Measurements from ENCODE around the gene CSTB. TPM values are rescaled to one million over a fixed set of nuclear protein-coding genes. Genes with fewer than 3 reads are reported as not detected.
A peak's percentile ranks its signal among the peaks of the same experiment; 100 is the strongest.

Gene CSTB
- total RNA-seq, 1 donor from 2014 or later = 32.7 TPM

DNA sequence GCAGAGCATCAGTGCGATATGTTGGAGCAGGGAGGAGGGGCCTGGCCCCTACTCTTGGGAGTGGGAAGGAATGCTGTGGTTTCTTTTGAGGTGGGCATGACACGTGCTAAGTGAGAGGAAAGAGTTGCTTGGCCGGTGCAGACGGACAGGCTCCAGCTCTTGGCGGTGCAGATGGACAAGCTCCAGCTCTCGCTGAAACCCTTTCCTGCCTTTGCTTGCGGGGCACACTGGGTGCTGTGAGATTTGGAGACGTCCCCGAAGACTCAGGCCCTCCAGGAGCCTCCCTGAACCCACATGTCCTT, 41.2 kb downstream of the CSTB start:
- H3K4me3 Mint-ChIP-seq (ENCODE audit: unreplicated experiment) = peak overlapping the region; percentile 34
- TF ChIP-seq CTCF (IDR thresholded peaks at IDR 0.05; ENCODE audit: partially characterized antibody, unreplicated experiment) = no peak
- H3K36me3 Mint-ChIP-seq (ENCODE audit: unreplicated experiment) = no peaks in the 10 kb centered on the region
- H3K27me3 Mint-ChIP-seq (ENCODE audit: unreplicated experiment) = peaks cover 3% of the 10 kb centered on the region
- no peak for DNase-seq
- peaks cover 21% of the 10 kb centered on the region for H3K4me1 Mint-ChIP-seq (ENCODE audit: low read depth, unreplicated experiment)
- no peak overlapping the region for H3K27ac Mint-ChIP-seq (ENCODE audit: unreplicated experiment)
- peaks cover 8% of the 10 kb centered on the region for H3K9me3 Mint-ChIP-seq (ENCODE audit: unreplicated experiment)

DNA sequence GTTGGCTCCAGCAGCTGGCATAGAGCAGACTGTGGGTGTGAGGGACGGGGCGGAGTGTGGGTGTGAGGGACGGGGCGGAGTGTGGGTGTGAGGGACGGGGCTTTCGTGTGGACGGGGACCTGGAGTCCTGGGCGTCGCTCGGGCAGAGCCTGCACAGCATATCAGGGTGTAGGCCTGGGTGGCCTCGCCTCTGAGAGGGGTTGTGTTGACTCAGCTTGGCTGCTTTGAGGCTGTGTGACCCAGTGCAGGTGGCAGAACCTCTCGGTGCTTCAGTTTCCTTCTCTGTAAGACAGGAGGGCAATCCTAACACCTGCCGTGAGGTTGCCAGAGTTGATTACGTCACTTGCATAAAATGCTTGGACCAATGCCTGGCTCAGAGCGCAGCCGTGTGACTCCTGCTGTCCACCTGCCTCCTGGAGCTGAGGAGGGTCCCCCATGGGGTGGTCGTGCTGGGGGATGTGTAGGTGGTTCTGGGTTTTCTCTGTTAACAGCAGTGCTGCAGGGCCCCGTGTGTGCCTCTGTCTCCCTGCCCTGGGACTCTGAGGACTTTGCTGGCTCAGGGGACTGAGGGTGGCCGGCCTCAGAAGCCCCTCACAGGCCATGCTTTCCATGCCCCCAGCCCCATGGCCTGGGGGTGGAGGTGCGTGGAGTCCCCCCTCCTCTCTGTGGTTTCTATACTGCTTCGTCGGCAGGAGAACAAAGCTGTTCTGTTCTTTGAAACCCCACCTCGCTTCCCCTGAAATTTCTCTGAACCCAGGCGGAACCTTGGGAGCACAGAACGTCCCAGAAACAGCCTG, 41.8 kb downstream of the CSTB start:
- no peak for DNase-seq
- Mint-ChIP-seq H3K4me1 (ENCODE audit: low read depth, unreplicated experiment) (peaks cover 21% of the 10 kb centered on the region), H3K36me3 (ENCODE audit: unreplicated experiment) (no peaks in the 10 kb centered on the region), H3K27ac (ENCODE audit: unreplicated experiment) (peak overlapping the region; percentile 70), H3K9me3 (ENCODE audit: unreplicated experiment) (peaks cover 10% of the 10 kb centered on the region), H3K27me3 (ENCODE audit: unreplicated experiment) (peaks cover 4% of the 10 kb centered on the region), H3K4me3 (ENCODE audit: unreplicated experiment) (peak overlapping the region; percentile 34)
- TF ChIP-seq CTCF (IDR thresholded peaks at IDR 0.05; ENCODE audit: partially characterized antibody, unreplicated experiment) = no peak

DNA sequence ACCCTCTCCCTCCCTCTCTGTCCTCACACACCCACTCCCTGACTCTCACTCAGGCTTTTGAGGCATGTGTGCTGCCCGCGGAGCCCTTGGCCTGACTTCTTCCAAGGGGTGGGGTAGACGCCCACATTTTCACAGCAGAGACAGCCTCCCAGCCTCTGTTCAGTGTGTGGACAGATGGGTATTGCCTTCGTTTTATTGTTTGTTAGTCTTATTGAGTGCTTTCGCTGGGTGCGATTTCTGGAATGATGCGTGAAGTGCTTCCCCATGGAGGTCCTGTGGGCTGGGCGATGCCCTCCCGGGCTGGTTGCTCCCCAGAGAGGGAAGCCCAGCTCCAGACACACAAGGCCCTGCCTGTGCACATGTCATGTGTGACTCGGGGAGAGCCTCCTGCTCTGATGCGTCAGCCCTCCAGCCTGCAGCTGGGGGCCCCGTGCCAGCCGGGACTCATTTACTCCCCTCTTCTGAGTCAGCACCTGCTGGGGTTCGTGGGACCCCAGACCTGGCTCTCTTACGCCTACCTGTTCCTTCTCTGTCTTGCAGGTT, 42.5 kb downstream of the CSTB start:
- Mint-ChIP-seq H3K27ac (ENCODE audit: unreplicated experiment) (peak overlapping the region; percentile 24), H3K9me3 (ENCODE audit: unreplicated experiment) (peaks cover 9% of the 10 kb centered on the region), H3K36me3 (ENCODE audit: unreplicated experiment) (no peaks in the 10 kb centered on the region), H3K4me1 (ENCODE audit: low read depth, unreplicated experiment) (peaks cover 21% of the 10 kb centered on the region), H3K4me3 (ENCODE audit: unreplicated experiment) (no peak overlapping the region), H3K27me3 (ENCODE audit: unreplicated experiment) (peaks cover 5% of the 10 kb centered on the region)
- no peak for TF ChIP-seq CTCF (IDR thresholded peaks at IDR 0.05; ENCODE audit: partially characterized antibody, unreplicated experiment)
- no peak for DNase-seq

- no peak for TF ChIP-seq CTCF (IDR thresholded peaks at IDR 0.05; ENCODE audit: partially characterized antibody, unreplicated experiment)
- no peak overlapping the region for H3K4me3 Mint-ChIP-seq (ENCODE audit: unreplicated experiment)
Observed at GRCh38 chr21:43733060-43733459, 43.0 kb downstream of the CSTB start.

More at GRCh38 chr21:43733060-43733459, 43.0 kb downstream of the CSTB start:
- H3K27me3 Mint-ChIP-seq (ENCODE audit: unreplicated experiment) = peaks cover 5% of the 10 kb centered on the region
- no peak overlapping the region for H3K27ac Mint-ChIP-seq (ENCODE audit: unreplicated experiment)
- H3K9me3 Mint-ChIP-seq (ENCODE audit: unreplicated experiment) = peaks cover 9% of the 10 kb centered on the region
- H3K36me3 Mint-ChIP-seq (ENCODE audit: unreplicated experiment) = no peaks in the 10 kb centered on the region
- peaks cover 19% of the 10 kb centered on the region for H3K4me1 Mint-ChIP-seq (ENCODE audit: low read depth, unreplicated experiment)
- no peak for DNase-seq
